Measurements from ENCODE around the gene TUSC7. TPM values are rescaled to one million over a fixed set of nuclear protein-coding genes. Genes with fewer than 3 reads are reported as not detected.

TUSC7 gene
- total RNA-seq, 1 donor from 2014 or later = not detected

- H3K27me3 Mint-ChIP-seq (ENCODE audit: low read depth) = peaks cover 8% of the 10 kb centered on the region
- H3K9me3 Mint-ChIP-seq (ENCODE audit: low read depth) = no peaks in the 10 kb centered on the region
- TF ChIP-seq, protein P1, sequence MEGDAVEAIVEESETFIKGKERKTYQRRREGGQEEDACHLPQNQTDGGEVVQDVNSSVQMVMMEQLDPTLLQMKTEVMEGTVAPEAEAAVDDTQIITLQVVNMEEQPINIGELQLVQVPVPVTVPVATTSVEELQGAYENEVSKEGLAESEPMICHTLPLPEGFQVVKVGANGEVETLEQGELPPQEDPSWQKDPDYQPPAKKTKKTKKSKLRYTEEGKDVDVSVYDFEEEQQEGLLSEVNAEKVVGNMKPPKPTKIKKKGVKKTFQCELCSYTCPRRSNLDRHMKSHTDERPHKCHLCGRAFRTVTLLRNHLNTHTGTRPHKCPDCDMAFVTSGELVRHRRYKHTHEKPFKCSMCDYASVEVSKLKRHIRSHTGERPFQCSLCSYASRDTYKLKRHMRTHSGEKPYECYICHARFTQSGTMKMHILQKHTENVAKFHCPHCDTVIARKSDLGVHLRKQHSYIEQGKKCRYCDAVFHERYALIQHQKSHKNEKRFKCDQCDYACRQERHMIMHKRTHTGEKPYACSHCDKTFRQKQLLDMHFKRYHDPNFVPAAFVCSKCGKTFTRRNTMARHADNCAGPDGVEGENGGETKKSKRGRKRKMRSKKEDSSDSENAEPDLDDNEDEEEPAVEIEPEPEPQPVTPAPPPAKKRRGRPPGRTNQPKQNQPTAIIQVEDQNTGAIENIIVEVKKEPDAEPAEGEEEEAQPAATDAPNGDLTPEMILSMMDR (IDR thresholded peaks at IDR 0.05) = no peak
- no peak overlapping the region for H3K27ac Mint-ChIP-seq (ENCODE audit: unreplicated experiment)
- no peak overlapping the region for H3K4me3 Mint-ChIP-seq (ENCODE audit: unreplicated experiment)
- DNase-seq (ENCODE audit: low spot score) = no peak
- H3K36me3 Mint-ChIP-seq (ENCODE audit: low read depth) = no peaks in the 10 kb centered on the region
- no peaks in the 10 kb centered on the region for H3K4me1 Mint-ChIP-seq (ENCODE audit: low read depth)
Observed at GRCh38 chr3:116702334-116702733, 7.2 kb upstream of the TUSC7 start.

GRCh38 chr3:116707531-116707930 is 2.0 kb upstream of the TUSC7 start:
- DNase-seq (ENCODE audit: low spot score) = no peak
- no peak overlapping the region for H3K4me3 Mint-ChIP-seq (ENCODE audit: unreplicated experiment)
- H3K27ac Mint-ChIP-seq (ENCODE audit: unreplicated experiment) = no peak overlapping the region
- H3K36me3 Mint-ChIP-seq (ENCODE audit: low read depth) = no peaks in the 10 kb centered on the region
- TF ChIP-seq, protein P1 (IDR thresholded peaks at IDR 0.05) = no peak
- H3K27me3 Mint-ChIP-seq (ENCODE audit: low read depth) = peaks cover 8% of the 10 kb centered on the region
- no peaks in the 10 kb centered on the region for H3K9me3 Mint-ChIP-seq (ENCODE audit: low read depth)
- H3K4me1 Mint-ChIP-seq (ENCODE audit: low read depth) = no peaks in the 10 kb centered on the region

DNA sequence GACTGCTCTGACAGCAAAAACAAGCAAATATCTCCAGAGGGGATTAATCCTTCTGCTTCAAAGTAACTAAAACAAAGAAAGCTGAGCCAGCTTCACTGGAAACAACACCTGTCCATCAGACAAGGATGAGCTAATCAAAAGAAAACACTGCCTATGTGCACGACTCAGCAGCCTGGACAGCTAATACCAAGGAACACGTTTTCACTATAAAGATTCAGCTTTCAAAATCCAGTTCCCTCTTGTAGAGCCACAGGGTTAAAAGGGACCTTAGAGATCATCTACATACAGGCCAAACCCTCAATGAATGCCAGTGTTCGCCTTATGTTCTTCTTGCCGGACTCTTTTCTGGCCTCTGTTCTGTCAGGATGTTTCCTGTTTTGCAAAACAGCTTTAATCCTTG is 6.9 kb downstream of the TUSC7 start:
- no peaks in the 10 kb centered on the region for H3K4me1 Mint-ChIP-seq (ENCODE audit: low read depth)
- H3K9me3 Mint-ChIP-seq (ENCODE audit: low read depth) = no peaks in the 10 kb centered on the region
- TF ChIP-seq, protein P1 (IDR thresholded peaks at IDR 0.05) = no peak
- no peak for DNase-seq (ENCODE audit: low spot score)
- no peaks in the 10 kb centered on the region for H3K36me3 Mint-ChIP-seq (ENCODE audit: low read depth)
- no peak overlapping the region for H3K27ac Mint-ChIP-seq (ENCODE audit: unreplicated experiment)
- no peak overlapping the region for H3K4me3 Mint-ChIP-seq (ENCODE audit: unreplicated experiment)
- peaks cover 9% of the 10 kb centered on the region for H3K27me3 Mint-ChIP-seq (ENCODE audit: low read depth)

DNA sequence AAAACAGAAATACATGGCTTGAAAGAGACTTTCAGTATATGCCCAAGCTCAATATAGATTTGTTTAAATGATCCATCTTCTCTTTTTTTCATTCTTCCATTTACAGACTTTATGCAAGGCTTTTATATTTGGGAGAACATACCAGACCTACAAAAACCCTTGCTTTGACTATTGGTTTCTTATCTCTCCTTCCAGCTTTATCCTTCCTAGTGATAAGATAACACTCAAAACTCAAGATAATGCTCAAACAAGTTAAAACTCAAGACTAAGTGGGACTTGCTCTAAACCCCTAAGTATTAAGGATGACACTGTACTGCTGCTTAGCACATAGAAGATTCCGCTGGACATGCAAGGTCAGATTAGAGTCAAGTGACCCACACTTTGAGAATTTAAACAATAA is 8.0 kb downstream of the TUSC7 start:
- TF ChIP-seq, protein P1 (IDR thresholded peaks at IDR 0.05) = no peak

DNA sequence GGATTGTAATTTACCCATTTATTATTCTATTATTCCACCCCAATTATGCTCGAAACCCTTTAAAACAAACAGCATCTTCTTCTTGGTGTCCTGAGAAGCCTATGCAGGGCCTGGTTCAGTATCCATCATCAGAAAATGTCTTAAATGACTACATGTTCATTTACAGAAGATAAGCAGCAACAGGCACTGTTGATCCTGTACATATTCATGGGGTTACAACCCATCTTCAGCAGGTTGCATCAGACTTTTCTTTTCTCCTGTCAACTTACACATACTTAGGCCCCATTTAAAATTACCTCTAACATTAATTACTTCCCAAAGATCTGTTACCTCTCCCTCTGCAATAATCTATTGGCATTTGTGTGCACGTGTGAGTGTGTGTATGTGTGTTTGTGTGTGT is 18.9 kb downstream of the TUSC7 start:
- peaks cover 17% of the 10 kb centered on the region for H3K27me3 Mint-ChIP-seq (ENCODE audit: low read depth)

More for the DNA sequence above, 8.0 kb downstream of the TUSC7 start:
- Mint-ChIP-seq H3K4me3 (ENCODE audit: unreplicated experiment) (no peak overlapping the region), H3K9me3 (ENCODE audit: low read depth) (no peaks in the 10 kb centered on the region), H3K27ac (ENCODE audit: unreplicated experiment) (no peak overlapping the region), H3K4me1 (ENCODE audit: low read depth) (no peaks in the 10 kb centered on the region), H3K27me3 (ENCODE audit: low read depth) (peaks cover 5% of the 10 kb centered on the region), H3K36me3 (ENCODE audit: low read depth) (no peaks in the 10 kb centered on the region)
- no peak for DNase-seq (ENCODE audit: low spot score)

More for the DNA sequence above, 18.9 kb downstream of the TUSC7 start:
- Mint-ChIP-seq H3K36me3 (ENCODE audit: low read depth) (no peaks in the 10 kb centered on the region), H3K27ac (ENCODE audit: unreplicated experiment) (no peak overlapping the region), H3K4me1 (ENCODE audit: low read depth) (no peaks in the 10 kb centered on the region), H3K9me3 (ENCODE audit: low read depth) (no peaks in the 10 kb centered on the region), H3K4me3 (ENCODE audit: unreplicated experiment) (no peak overlapping the region)
- no peak for DNase-seq (ENCODE audit: low spot score)
- TF ChIP-seq, protein P1 (IDR thresholded peaks at IDR 0.05) = no peak

All from chondrocyte (in vitro differentiated cells).